ENCODE results near the gene UVSSA. TPM values are rescaled to one million over a fixed set of nuclear protein-coding genes. Genes with fewer than 3 reads are reported as not detected.

UVSSA gene
- total RNA-seq, 2 donors from 2014 or later, result 18.2 to 26.0 TPM

DNA sequence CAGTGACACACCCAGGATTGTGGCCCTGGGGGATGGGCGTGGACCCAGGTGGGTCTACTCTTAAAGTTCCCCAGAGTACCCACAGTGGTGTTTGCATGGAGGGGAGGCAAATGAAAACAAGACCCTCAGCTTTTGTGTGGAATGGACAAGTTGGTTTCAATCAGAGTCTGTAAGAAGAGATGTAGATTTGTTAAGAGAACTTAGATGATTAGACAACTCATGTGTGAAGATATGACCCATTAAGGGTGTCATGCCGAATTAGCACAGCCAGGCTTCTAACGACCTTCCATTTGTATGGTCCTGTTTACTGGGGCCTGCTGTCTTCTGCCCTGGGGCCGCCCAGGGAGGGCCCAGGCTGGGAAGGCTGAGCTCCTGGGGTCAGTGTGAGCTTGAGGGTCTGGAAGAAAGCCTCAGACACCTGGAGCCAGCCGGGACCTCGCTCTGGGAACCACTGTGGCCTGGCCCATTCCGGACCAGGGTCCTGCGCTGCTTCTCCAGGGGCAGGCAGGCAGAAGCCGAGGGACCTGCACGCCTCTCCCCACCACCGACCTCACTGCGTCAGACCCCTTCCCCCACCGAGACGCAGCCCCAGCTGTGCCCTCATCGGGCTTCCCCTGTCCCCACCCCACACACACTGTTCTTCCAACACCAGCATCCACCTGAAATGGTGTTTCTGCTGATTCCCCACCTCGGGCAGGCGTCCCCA, 20.4 kb downstream of the UVSSA start:
- intact Hi-C loops (cut with DNase I), result no loop called here
- DNase-seq, result peak in 2 of 4 donors; percentile 9 to 10
- H3K36me3 ChIP-seq (replicated peaks in 1 of 2; ENCODE audit: insufficient read depth in 1 of 2, low read depth in 2 of 2), result no peaks in the 10 kb centered on the region
- no peaks in the 10 kb centered on the region for H3K27me3 ChIP-seq
- ATAC-seq, result no peak
- H3K4me3 ChIP-seq, result no peak overlapping the region
- WGBS, 2 donors, result 91 to 94% methylated on average over 14 to 17 of the region's 17 CpGs
- H3K27ac ChIP-seq, result no peak overlapping the region
- peaks cover 21% of the 10 kb centered on the region for H3K4me1 ChIP-seq
- TF ChIP-seq, protein P1, sequence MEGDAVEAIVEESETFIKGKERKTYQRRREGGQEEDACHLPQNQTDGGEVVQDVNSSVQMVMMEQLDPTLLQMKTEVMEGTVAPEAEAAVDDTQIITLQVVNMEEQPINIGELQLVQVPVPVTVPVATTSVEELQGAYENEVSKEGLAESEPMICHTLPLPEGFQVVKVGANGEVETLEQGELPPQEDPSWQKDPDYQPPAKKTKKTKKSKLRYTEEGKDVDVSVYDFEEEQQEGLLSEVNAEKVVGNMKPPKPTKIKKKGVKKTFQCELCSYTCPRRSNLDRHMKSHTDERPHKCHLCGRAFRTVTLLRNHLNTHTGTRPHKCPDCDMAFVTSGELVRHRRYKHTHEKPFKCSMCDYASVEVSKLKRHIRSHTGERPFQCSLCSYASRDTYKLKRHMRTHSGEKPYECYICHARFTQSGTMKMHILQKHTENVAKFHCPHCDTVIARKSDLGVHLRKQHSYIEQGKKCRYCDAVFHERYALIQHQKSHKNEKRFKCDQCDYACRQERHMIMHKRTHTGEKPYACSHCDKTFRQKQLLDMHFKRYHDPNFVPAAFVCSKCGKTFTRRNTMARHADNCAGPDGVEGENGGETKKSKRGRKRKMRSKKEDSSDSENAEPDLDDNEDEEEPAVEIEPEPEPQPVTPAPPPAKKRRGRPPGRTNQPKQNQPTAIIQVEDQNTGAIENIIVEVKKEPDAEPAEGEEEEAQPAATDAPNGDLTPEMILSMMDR (IDR thresholded peaks at IDR 0.05), result no peak
- TF ChIP-seq POLR2A (IDR thresholded peaks at IDR 0.05), result no peak
- H3K9me3 ChIP-seq, result no peaks in the 10 kb centered on the region

DNA sequence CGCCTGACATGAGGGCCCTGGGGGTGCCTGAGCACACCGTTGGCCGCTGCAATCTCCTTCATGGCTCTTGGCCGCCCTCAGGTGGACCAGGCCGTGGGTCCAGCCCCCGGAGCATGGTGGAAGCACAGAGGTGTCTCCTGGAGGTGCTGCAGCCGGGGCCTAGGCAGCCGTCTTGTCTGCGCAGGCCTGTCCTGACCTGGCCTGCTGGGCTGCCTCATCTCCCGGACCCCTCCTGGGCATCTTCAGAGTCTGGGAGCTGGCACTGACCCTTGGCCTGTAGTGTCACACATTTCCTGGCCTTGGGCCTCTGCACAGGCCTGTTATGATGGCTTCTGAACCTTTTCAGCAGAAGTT, 20.9 kb downstream of the UVSSA start:
- DNase-seq (peak in 1 of 4 donors; percentile 8), ATAC-seq (no peak)
- no peak overlapping the region for H3K4me3 ChIP-seq
- peaks cover 21% of the 10 kb centered on the region for H3K4me1 ChIP-seq
- intact Hi-C loops (cut with DNase I), result no loop called here
- no peaks in the 10 kb centered on the region for H3K9me3 ChIP-seq
- TF ChIP-seq POLR2A (IDR thresholded peaks at IDR 0.05), result no peak
- TF ChIP-seq, protein P1 (IDR thresholded peaks at IDR 0.05), result no peak
- H3K27ac ChIP-seq, result no peak overlapping the region
- 67 to 94% methylated on average over 1 to 7 of the region's 10 CpGs for WGBS, 2 donors
- H3K27me3 ChIP-seq, result no peaks in the 10 kb centered on the region
- H3K36me3 ChIP-seq (replicated peaks in 1 of 2; ENCODE audit: insufficient read depth in 1 of 2, low read depth in 2 of 2), result no peaks in the 10 kb centered on the region

DNA sequence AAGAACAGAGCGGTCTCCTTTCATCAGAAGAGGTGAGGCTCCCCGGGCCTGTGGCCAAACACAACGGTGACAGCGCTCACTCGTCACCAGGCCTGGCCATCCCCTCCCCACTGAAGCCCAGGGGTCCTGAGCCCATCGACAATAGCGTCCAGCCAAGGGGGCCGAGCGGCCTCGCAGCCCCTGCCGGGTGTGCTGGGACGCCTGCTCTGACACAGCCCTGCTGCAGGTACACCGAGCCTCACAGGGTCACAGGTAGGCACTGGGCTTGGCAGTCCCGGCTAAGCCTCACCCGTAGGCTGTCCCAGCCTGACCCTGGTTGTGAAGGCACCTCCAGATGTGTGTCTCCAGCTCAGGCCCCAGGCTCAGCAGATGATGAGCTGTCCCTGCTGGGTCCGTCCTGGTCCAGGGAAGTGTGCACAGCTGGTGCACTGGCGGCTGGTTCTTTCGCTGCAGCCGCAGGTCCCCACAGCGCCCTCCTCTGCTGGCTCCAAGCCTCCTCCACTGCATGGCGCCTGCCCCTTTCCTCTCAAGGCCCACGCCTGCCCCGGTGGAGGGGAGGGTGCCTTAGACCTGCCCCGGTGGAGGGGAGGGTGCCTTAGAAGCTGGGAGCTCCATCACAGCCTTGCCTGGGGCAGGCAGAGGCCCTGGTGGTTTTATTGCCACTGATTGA, 21.5 kb downstream of the UVSSA start:
- Histone ChIP-seq H3K27me3 (no peaks in the 10 kb centered on the region), H3K36me3 (replicated peaks in 1 of 2; ENCODE audit: insufficient read depth in 1 of 2, low read depth in 2 of 2) (no peaks in the 10 kb centered on the region), H3K4me3 (no peak overlapping the region), H3K27ac (no peak overlapping the region), H3K4me1 (peaks cover 21% of the 10 kb centered on the region), H3K9me3 (no peaks in the 10 kb centered on the region)
- DNase-seq (peak in 3 of 4 donors; percentile 12 to 26 (median 17)), ATAC-seq (no peak)
- no peak for TF ChIP-seq POLR2A (IDR thresholded peaks at IDR 0.05)
- TF ChIP-seq, protein P1 (IDR thresholded peaks at IDR 0.05), result no peak
- WGBS, 2 donors, result 79 to 89% methylated on average over 7 to 22 of the region's 24 CpGs
- intact Hi-C loops (cut with DNase I), result no loop called here

DNA sequence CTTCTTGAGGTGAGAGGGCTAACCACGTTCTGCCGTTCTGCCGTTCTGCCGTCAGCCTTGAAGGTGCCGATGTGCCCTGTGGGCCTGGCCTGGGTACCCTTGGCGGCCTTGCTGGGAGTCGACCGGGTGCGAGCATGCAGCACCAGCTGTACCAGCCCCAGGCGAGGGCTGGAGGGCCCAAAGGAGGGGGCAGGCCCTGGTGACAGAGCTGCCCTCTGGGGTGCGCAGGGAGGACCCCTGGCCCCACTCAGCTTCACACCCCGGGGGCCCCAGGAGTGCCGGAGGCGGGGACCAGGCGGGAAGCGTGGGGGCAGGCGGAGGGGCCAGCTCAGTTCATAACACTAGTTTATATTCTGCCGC, 22.1 kb downstream of the UVSSA start:
- Histone ChIP-seq H3K27ac (peak overlapping the region in 3 of 4 donors; percentile 17 to 41 (median 38)), H3K9me3 (no peaks in the 10 kb centered on the region), H3K4me3 (no peak overlapping the region), H3K27me3 (no peaks in the 10 kb centered on the region), H3K36me3 (replicated peaks in 1 of 2; ENCODE audit: insufficient read depth in 1 of 2, low read depth in 2 of 2) (no peaks in the 10 kb centered on the region), H3K4me1 (peaks cover 21% of the 10 kb centered on the region)
- 63 to 74% methylated on average over 8 to 18 of the region's 18 CpGs for WGBS, 2 donors
- ATAC-seq, result no peak
- no peak for DNase-seq
- TF ChIP-seq, protein P1 (IDR thresholded peaks at IDR 0.05), result no peak
- no peak for TF ChIP-seq POLR2A (IDR thresholded peaks at IDR 0.05)
- intact Hi-C loops (cut with DNase I), result no loop called here

Measured in body of pancreas (tissue), 4 donors.